Parathyroid adenoma (tissue), 2 donors: ENCODE data around the gene ZRANB3.

Source experiments
- H2AFZ ChIP-seq: fragments of 300-600 bp; sonication (generic); one replicate; pipeline ENCODE4 v1.7.0; 2017; ENCODE audit warnings: antibody characterized with exemption, mild to moderate bottlenecking
- H3K27ac ChIP-seq: fragments of 300-600 bp; sonication (generic); one replicate; pipeline ENCODE4 v1.7.0; 2017
- H3K27me3 ChIP-seq: fragments of 300-600 bp; sonication (generic); one replicate; pipeline ENCODE4 v1.7.0; 2017; ENCODE audit warnings: low read length; ENCODE audit not compliant: control insufficient read depth, insufficient read depth
- H3K36me3 ChIP-seq: fragments of 300-600 bp; sonication (generic); one replicate; pipeline ENCODE4 v1.7.0; 2017; ENCODE audit warnings: low read length; ENCODE audit not compliant: control insufficient read depth, insufficient read depth
- H3K4me1 ChIP-seq: fragments of 300-600 bp; sonication (generic); one replicate; pipeline ENCODE4 v1.7.0; 2017; ENCODE audit warnings: control low read depth
- H3K4me2 ChIP-seq: fragments of 300-600 bp; sonication (generic); one replicate; pipeline ENCODE4 v1.7.0; 2017; ENCODE audit warnings: low read length
- H3K4me3 ChIP-seq: fragments of 300-600 bp; sonication (generic); one replicate; pipeline ENCODE4 v1.7.0; 2017; ENCODE audit warnings: low read depth, low read length
- H3K79me2 ChIP-seq: fragments of 300-600 bp; sonication (generic); one replicate; pipeline ENCODE4 v1.7.0; 2017; ENCODE audit warnings: control low read depth
- H3K9ac ChIP-seq: fragments of 300-600 bp; sonication (generic); one replicate; pipeline ENCODE4 v1.7.0; 2017; ENCODE audit warnings: mild to moderate bottlenecking
- H3K9me3 ChIP-seq: fragments of 300-600 bp; sonication (generic); one replicate; pipeline ENCODE4 v1.7.0; 2017; ENCODE audit warnings: low read length; ENCODE audit not compliant: control insufficient read depth
- TF ChIP-seq, protein P1 (sequence below): fragments of 300-600 bp; sonication (generic); IDR thresholded peaks from one replicate; pipeline ENCODE4 v1.7.0; 2017; ENCODE audit warnings: antibody characterized with exemption, mild to moderate bottlenecking
- donor health status: primary hyperparathyroidism.

The ZRANB3 gene

DNA sequence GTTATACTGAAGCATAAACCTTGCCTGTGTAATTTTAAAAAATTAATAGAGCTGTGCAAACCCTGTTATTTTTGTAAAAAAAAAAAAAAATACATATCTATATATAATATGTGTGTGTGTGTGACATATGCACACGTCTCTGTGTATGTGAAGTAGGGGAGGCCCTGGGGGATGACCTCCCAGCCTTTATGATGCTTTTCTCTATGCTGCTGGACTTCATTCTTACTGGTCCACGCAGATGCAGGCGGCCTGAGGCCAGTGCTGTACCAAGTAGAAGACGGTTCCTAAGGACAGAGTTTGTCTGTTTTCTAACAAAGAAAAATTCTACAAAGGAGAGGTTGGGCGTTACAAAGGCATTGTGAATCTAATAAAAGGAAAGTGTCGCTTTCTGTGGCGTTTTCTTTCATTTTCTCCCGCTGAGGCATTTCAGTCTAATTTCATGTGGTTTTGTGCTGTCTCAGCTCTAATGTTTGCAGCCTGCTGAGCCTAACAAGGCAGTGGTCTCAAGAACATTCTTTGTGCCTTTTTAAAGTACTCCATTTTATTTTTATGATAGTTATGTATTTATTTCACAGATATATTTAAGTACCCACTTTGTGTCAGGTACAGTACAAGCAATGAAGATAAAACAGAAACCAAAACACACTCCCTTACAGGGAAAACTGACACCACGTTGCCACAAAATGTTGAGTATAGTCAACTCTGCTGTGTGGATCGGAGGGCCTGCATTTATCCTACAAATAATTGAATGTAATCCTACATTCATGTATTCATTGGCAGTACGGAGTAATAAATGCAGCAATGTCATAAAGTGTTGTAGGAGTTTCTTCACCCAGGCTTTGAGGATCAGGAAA lies 360.9 kb downstream of the ZRANB3 start:
- Histone ChIP-seq H3K9ac (no peak overlapping the region), H3K9me3 (no peaks in the 10 kb centered on the region), H3K79me2 (peaks cover 2% of the 10 kb centered on the region), H3K27me3 (no peaks in the 10 kb centered on the region), H3K4me2 (no peak overlapping the region), H3K4me3 (no peak overlapping the region), H3K36me3 (no peaks in the 10 kb centered on the region), H2AFZ (no peak overlapping the region), H3K27ac (no peak overlapping the region), H3K4me1 (peaks cover 13% of the 10 kb centered on the region)
- TF ChIP-seq, protein P1, sequence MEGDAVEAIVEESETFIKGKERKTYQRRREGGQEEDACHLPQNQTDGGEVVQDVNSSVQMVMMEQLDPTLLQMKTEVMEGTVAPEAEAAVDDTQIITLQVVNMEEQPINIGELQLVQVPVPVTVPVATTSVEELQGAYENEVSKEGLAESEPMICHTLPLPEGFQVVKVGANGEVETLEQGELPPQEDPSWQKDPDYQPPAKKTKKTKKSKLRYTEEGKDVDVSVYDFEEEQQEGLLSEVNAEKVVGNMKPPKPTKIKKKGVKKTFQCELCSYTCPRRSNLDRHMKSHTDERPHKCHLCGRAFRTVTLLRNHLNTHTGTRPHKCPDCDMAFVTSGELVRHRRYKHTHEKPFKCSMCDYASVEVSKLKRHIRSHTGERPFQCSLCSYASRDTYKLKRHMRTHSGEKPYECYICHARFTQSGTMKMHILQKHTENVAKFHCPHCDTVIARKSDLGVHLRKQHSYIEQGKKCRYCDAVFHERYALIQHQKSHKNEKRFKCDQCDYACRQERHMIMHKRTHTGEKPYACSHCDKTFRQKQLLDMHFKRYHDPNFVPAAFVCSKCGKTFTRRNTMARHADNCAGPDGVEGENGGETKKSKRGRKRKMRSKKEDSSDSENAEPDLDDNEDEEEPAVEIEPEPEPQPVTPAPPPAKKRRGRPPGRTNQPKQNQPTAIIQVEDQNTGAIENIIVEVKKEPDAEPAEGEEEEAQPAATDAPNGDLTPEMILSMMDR = no peak

DNA sequence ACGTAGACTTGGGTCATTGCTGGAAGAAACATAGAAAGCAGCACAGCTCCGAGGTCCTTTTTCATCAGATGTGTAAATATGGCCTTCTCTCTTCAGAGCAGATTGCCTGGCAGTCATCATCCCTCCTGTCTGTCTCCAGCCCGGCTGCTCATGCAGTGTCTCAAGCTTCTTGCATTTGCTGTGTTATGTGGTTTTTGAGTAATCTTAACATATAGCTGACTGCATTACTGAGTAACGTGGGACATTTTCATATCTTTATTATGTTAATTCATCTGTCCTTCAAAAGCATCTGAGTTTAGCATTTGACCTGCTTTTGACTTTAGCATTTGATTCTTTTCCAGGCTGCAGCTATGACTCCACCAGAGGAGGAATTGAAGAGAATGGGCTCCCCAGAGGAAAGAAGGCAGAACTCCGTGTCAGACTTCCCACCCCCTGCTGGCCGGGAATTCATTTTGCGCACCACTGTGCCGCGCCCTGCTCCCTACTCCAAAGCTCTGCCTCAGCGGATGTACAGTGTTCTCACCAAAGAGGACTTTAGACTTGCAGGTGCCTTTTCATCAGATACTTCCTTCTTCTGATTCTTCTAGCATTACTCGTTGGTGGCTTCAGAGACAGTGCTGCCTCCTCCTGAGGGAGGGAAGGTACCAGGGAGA lies 362.7 kb downstream of the ZRANB3 start:
- Histone ChIP-seq H2AFZ (no peak overlapping the region), H3K4me2 (no peak overlapping the region), H3K9ac (no peak overlapping the region), H3K4me1 (peaks cover 25% of the 10 kb centered on the region), H3K9me3 (no peaks in the 10 kb centered on the region), H3K27ac (no peak overlapping the region), H3K36me3 (no peaks in the 10 kb centered on the region), H3K27me3 (no peaks in the 10 kb centered on the region), H3K4me3 (no peak overlapping the region), H3K79me2 (peaks cover 2% of the 10 kb centered on the region)
- TF ChIP-seq, protein P1 = no peak

DNA sequence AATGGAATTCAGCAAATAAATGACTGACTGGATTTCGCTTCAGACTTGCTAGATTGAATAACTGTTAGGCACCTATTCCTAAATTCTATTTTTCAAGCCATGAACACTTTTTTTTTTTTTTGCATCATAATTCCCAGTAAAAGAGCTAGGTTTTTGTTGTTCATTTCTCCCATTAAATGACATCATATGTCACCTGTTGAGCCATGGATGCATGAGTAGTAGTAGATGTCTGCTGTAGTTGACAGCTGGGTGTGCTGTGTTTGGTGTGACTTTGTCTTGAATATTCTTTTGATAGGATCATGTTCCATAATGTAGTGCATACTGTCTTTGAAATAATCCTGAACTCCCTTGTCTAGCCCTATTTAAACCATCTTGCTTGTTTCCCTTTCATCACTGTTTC lies 363.7 kb downstream of the ZRANB3 start:
- peaks cover 2% of the 10 kb centered on the region for H3K79me2 ChIP-seq
- no peak overlapping the region for H3K4me3 ChIP-seq
- H2AFZ ChIP-seq = no peak overlapping the region
- TF ChIP-seq, protein P1 = no peak
- no peaks in the 10 kb centered on the region for H3K36me3 ChIP-seq
- no peaks in the 10 kb centered on the region for H3K27me3 ChIP-seq
- no peak overlapping the region for H3K9ac ChIP-seq
- H3K4me1 ChIP-seq = peaks cover 34% of the 10 kb centered on the region
- H3K9me3 ChIP-seq = no peaks in the 10 kb centered on the region
- no peak overlapping the region for H3K4me2 ChIP-seq
- H3K27ac ChIP-seq = no peak overlapping the region

DNA sequence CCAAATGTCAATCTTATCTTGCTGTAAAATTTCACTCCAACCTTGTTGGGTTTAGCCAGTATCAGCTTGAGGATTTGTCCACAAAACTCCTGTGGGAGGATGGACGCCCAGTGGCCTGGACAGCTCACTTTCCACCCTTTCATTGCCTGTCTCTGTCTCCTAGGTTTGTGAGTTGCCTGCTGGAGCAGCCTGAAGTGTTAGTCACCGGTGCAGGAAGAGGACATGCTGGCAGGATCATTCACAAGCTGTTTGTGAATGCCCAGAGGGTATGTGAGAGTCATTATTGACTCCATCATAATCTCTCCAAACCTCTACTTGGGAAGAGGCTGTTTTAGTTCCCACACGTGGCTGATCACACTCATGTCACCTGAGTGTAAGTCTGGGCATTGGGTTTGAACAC lies 366.6 kb downstream of the ZRANB3 start:
- H2AFZ ChIP-seq = no peak overlapping the region
- no peaks in the 10 kb centered on the region for H3K27me3 ChIP-seq
- no peak overlapping the region for H3K4me2 ChIP-seq
- no peak overlapping the region for H3K9ac ChIP-seq
- no peaks in the 10 kb centered on the region for H3K9me3 ChIP-seq
- TF ChIP-seq, protein P1 = no peak
- peak overlapping the region; percentile 48 for H3K27ac ChIP-seq
- H3K79me2 ChIP-seq = peaks cover 4% of the 10 kb centered on the region
- peaks cover 34% of the 10 kb centered on the region for H3K4me1 ChIP-seq
- no peaks in the 10 kb centered on the region for H3K36me3 ChIP-seq
- H3K4me3 ChIP-seq = no peak overlapping the region
